ENCODE data around the gene SLC28A3.

The SLC28A3 gene

GRCh38 chr9:84283946-84284345 lies 56.6 kb downstream of the SLC28A3 start:
- Histone ChIP-seq H3K36me3 (ENCODE audit: control insufficient read depth, insufficient read depth, low read length) (no peaks in the 10 kb centered on the region), H3K27me3 (replicated peaks; ENCODE audit: control insufficient read depth, insufficient read depth, low read length) (no peaks in the 10 kb centered on the region), H3K4me3 (replicated peaks; ENCODE audit: low read depth, low read length) (no peak overlapping the region)
- no peak for TF ChIP-seq CTCF (IDR thresholded peaks at IDR 0.05; ENCODE audit: insufficient read depth, low read length, poor library complexity, severe bottlenecking)
- no peak for DNase-seq (ENCODE audit: extremely low read depth, insufficient read length)

- H3K27me3 ChIP-seq (replicated peaks; ENCODE audit: control insufficient read depth, insufficient read depth, low read length) = no peaks in the 10 kb centered on the region
- no peak for DNase-seq (ENCODE audit: extremely low read depth, insufficient read length)
- no peak for TF ChIP-seq CTCF (IDR thresholded peaks at IDR 0.05; ENCODE audit: insufficient read depth, low read length, poor library complexity, severe bottlenecking)
- H3K36me3 ChIP-seq (ENCODE audit: control insufficient read depth, insufficient read depth, low read length) = no peaks in the 10 kb centered on the region
- no peak overlapping the region for H3K4me3 ChIP-seq (replicated peaks; ENCODE audit: low read depth, low read length)
These were observed 62.4 kb downstream of the SLC28A3 start for GRCh38 chr9:84278130-84278529.

- no peak for DNase-seq (ENCODE audit: extremely low read depth, insufficient read length)
- Histone ChIP-seq H3K36me3 (ENCODE audit: control insufficient read depth, insufficient read depth, low read length) (no peaks in the 10 kb centered on the region), H3K27me3 (replicated peaks; ENCODE audit: control insufficient read depth, insufficient read depth, low read length) (no peaks in the 10 kb centered on the region), H3K4me3 (replicated peaks; ENCODE audit: low read depth, low read length) (no peak overlapping the region)
- no peak for TF ChIP-seq CTCF (IDR thresholded peaks at IDR 0.05; ENCODE audit: insufficient read depth, low read length, poor library complexity, severe bottlenecking)
These were observed 62.9 kb downstream of the SLC28A3 start for GRCh38 chr9:84277646-84278045.

GRCh38 chr9:84276741-84277140 lies 63.8 kb downstream of the SLC28A3 start:
- Histone ChIP-seq H3K36me3 (ENCODE audit: control insufficient read depth, insufficient read depth, low read length) (no peaks in the 10 kb centered on the region), H3K27me3 (replicated peaks; ENCODE audit: control insufficient read depth, insufficient read depth, low read length) (no peaks in the 10 kb centered on the region), H3K4me3 (replicated peaks; ENCODE audit: low read depth, low read length) (no peak overlapping the region)
- DNase-seq (ENCODE audit: extremely low read depth, insufficient read length) = no peak
- TF ChIP-seq CTCF (IDR thresholded peaks at IDR 0.05; ENCODE audit: insufficient read depth, low read length, poor library complexity, severe bottlenecking) = no peak

GRCh38 chr9:84271921-84272556 lies 68.5 kb downstream of the SLC28A3 start:
- no peaks in the 10 kb centered on the region for H3K27me3 ChIP-seq (replicated peaks; ENCODE audit: control insufficient read depth, insufficient read depth, low read length)
- no peak for DNase-seq (ENCODE audit: extremely low read depth, insufficient read length)
- no peak overlapping the region for H3K4me3 ChIP-seq (replicated peaks; ENCODE audit: low read depth, low read length)
- no peaks in the 10 kb centered on the region for H3K36me3 ChIP-seq (ENCODE audit: control insufficient read depth, insufficient read depth, low read length)
- TF ChIP-seq CTCF (IDR thresholded peaks at IDR 0.05; ENCODE audit: insufficient read depth, low read length, poor library complexity, severe bottlenecking) = no peak

GRCh38 chr9:84271531-84271900 lies 69.0 kb downstream of the SLC28A3 start:
- no peak for TF ChIP-seq CTCF (IDR thresholded peaks at IDR 0.05; ENCODE audit: insufficient read depth, low read length, poor library complexity, severe bottlenecking)
- Histone ChIP-seq H3K27me3 (replicated peaks; ENCODE audit: control insufficient read depth, insufficient read depth, low read length) (no peaks in the 10 kb centered on the region), H3K36me3 (ENCODE audit: control insufficient read depth, insufficient read depth, low read length) (no peaks in the 10 kb centered on the region), H3K4me3 (replicated peaks; ENCODE audit: low read depth, low read length) (no peak overlapping the region; the same call in 1 of the 2 replicates)
- no peak for DNase-seq (ENCODE audit: extremely low read depth, insufficient read length)
